Measurements from ENCODE around the gene KRTAP12-1.

Gene KRTAP12-1

DNA sequence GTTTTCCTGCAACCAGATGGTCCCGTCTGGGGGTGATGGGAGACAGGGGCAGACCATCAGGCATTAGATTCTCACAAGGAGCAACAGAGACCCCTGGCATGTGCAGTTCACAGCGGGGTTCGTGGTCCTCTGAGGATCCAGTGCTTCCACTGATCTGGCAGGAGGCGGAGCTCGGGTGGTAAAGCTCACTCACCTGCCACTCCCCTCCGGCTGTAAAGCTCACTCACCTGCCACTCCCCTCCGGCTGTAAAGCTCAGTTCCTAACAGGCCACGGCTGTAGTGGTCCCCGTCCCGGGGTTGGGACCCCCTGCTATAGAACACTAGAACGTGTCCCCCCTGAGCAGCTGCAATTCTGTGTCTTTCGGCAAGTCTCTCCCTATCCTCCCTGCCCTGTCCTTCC lies 19.6 kb upstream of the KRTAP12-1 start:
- Histone ChIP-seq H4K20me1 (ENCODE audit: insufficient read depth) (no peaks in the 10 kb centered on the region), H3K27ac (no peak overlapping the region), H3K4me1 (ENCODE audit: low read depth, poor library complexity, severe bottlenecking) (no peaks in the 10 kb centered on the region), H3K79me2 (ENCODE audit: insufficient read depth, low read depth) (no peaks in the 10 kb centered on the region), H3K27me3 (ENCODE audit: insufficient read depth, low read depth) (peaks cover 82% of the 10 kb centered on the region), H3K9ac (no peak overlapping the region), H2AFZ (ENCODE audit: low read depth) (no peak overlapping the region), H3K36me3 (ENCODE audit: insufficient read depth) (no peaks in the 10 kb centered on the region), H3K4me2 (no peak overlapping the region), H3K4me3 (IDR thresholded peaks at IDR 0.05; ENCODE audit: insufficient read depth, low read depth, low read length) (no peak overlapping the region)
- TF ChIP-seq, protein P1, sequence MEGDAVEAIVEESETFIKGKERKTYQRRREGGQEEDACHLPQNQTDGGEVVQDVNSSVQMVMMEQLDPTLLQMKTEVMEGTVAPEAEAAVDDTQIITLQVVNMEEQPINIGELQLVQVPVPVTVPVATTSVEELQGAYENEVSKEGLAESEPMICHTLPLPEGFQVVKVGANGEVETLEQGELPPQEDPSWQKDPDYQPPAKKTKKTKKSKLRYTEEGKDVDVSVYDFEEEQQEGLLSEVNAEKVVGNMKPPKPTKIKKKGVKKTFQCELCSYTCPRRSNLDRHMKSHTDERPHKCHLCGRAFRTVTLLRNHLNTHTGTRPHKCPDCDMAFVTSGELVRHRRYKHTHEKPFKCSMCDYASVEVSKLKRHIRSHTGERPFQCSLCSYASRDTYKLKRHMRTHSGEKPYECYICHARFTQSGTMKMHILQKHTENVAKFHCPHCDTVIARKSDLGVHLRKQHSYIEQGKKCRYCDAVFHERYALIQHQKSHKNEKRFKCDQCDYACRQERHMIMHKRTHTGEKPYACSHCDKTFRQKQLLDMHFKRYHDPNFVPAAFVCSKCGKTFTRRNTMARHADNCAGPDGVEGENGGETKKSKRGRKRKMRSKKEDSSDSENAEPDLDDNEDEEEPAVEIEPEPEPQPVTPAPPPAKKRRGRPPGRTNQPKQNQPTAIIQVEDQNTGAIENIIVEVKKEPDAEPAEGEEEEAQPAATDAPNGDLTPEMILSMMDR (conservative IDR thresholded peaks at IDR 0.05; ENCODE audit: low read depth, low read length) = no peak

DNA sequence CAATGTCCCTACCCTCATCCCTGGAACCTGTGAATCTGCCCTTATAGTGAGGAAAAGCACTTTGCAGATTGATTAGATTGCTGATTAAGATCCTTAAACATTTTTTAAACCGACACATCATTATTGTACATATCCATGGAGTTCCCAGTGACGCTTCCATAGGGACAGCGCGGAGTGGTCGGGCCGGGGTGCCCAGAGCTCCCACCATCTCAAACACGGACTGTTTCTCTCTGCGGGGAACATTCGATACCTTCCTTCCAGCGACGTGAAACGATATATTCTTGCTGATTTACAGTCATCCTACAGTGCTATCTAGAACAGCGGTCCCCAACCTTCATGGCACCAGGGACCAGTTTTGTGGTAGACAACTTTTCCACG lies 19.0 kb upstream of the KRTAP12-1 start:
- Histone ChIP-seq H3K27me3 (ENCODE audit: insufficient read depth, low read depth) (peaks cover 84% of the 10 kb centered on the region), H3K9ac (no peak overlapping the region), H4K20me1 (ENCODE audit: insufficient read depth) (no peaks in the 10 kb centered on the region), H2AFZ (ENCODE audit: low read depth) (no peak overlapping the region), H3K4me3 (IDR thresholded peaks at IDR 0.05; ENCODE audit: insufficient read depth, low read depth, low read length) (no peak overlapping the region), H3K36me3 (ENCODE audit: insufficient read depth) (no peaks in the 10 kb centered on the region), H3K79me2 (ENCODE audit: insufficient read depth, low read depth) (no peaks in the 10 kb centered on the region), H3K4me2 (no peak overlapping the region), H3K4me1 (ENCODE audit: low read depth, poor library complexity, severe bottlenecking) (no peaks in the 10 kb centered on the region), H3K27ac (no peak overlapping the region)
- TF ChIP-seq, protein P1 (conservative IDR thresholded peaks at IDR 0.05; ENCODE audit: low read depth, low read length) = no peak

DNA sequence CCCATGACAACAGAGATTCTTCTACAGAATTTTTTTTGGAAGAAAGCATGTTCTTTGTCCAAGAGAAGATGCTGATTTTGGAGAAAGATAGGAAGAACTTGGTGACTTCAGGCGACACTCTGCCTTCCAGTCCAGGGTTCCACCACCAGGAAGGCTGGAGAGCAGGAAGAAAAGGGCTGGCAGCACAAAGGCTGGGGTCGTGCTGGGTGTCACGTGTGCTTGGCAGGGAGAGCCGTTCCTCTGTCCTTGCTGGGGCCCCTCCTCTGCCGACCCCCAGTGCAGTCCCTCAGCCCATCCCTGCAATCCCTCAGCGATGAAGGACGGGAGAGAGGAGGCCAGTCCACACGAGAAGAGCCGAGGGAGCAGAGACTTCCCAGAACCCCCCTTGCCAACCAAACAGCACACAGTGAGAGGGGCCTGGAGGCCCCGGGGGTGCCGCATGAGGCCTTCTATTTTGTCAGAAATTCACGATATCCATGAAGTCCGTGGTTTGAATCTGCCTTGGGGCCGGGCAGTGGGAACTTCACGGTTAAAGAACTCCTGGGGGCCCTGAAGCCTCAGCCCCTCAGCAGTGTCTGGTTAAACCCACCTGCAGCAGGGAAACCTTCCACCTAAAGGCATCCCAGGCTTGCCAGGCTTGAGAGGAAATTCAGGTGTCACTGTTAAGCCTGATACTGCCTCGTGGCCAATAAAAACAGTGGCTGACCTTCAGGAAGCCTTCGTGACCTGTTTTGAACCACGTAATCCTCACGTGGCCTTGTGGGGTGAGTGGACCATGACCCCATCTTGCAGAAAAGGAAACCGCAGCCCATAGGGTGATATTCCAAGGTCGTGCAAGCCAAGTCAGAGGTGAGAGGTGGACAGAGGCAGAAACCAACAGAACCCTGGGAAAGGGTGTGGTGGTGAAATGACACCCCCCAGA lies 18.4 kb upstream of the KRTAP12-1 start:
- Histone ChIP-seq H3K9ac (no peak overlapping the region), H4K20me1 (ENCODE audit: insufficient read depth) (no peaks in the 10 kb centered on the region), H3K4me3 (IDR thresholded peaks at IDR 0.05; ENCODE audit: insufficient read depth, low read depth, low read length) (no peak overlapping the region), H2AFZ (ENCODE audit: low read depth) (no peak overlapping the region), H3K79me2 (ENCODE audit: insufficient read depth, low read depth) (no peaks in the 10 kb centered on the region), H3K27ac (no peak overlapping the region), H3K27me3 (ENCODE audit: insufficient read depth, low read depth) (peaks cover 89% of the 10 kb centered on the region), H3K36me3 (ENCODE audit: insufficient read depth) (no peaks in the 10 kb centered on the region), H3K4me2 (no peak overlapping the region), H3K4me1 (ENCODE audit: low read depth, poor library complexity, severe bottlenecking) (no peaks in the 10 kb centered on the region)
- TF ChIP-seq, protein P1 (conservative IDR thresholded peaks at IDR 0.05; ENCODE audit: low read depth, low read length) = no peak

DNA sequence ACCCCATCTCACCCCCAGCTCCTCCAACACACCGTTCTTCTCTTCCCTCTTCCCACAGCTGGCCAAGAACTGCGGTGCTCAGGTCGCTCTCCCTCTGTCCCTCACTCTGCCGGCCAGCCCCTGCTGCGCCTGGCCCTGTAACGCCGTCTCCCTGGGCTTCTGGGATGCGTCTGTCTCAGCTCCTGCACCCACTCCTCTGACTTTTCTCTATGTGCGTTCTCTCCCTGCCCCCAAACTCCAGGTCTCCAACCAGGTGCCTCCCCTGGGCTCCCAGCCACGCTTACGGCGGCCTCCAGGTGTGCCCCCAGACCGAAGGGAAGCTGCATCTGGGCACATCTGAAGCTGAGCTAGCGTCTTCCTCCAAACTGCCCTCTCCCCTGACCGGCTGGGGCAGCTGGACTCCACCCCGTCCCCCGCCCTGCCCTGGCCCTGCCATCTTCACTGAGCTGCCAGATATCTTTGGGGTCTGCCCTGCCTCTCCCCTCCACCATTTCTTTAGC lies 17.6 kb upstream of the KRTAP12-1 start:
- H3K27ac ChIP-seq = no peak overlapping the region
- H3K9ac ChIP-seq = no peak overlapping the region
- H3K4me3 ChIP-seq (IDR thresholded peaks at IDR 0.05; ENCODE audit: insufficient read depth, low read depth, low read length) = no peak overlapping the region
- H3K27me3 ChIP-seq (ENCODE audit: insufficient read depth, low read depth) = peaks cover 89% of the 10 kb centered on the region
- TF ChIP-seq, protein P1 (conservative IDR thresholded peaks at IDR 0.05; ENCODE audit: low read depth, low read length) = no peak
- no peaks in the 10 kb centered on the region for H3K36me3 ChIP-seq (ENCODE audit: insufficient read depth)
- H4K20me1 ChIP-seq (ENCODE audit: insufficient read depth) = no peaks in the 10 kb centered on the region
- no peak overlapping the region for H3K4me2 ChIP-seq
- no peaks in the 10 kb centered on the region for H3K4me1 ChIP-seq (ENCODE audit: low read depth, poor library complexity, severe bottlenecking)
- no peak overlapping the region for H2AFZ ChIP-seq (ENCODE audit: low read depth)
- no peaks in the 10 kb centered on the region for H3K79me2 ChIP-seq (ENCODE audit: insufficient read depth, low read depth)

Data from KMS-11 (cell line).